ENCODE measurements around the gene PTGDS.

- TF ChIP-seq GABPA (IDR thresholded peaks at IDR 0.05 in 1 of 2, conservative IDR thresholded peaks at IDR 0.05 in 1 of 2) (no peak), CTCF (IDR thresholded peaks at IDR 0.05; ENCODE audit: low read depth, low read length, missing input control) (no peak), RAD21 (IDR thresholded peaks at IDR 0.05) (no peak), EGR1 (IDR thresholded peaks at IDR 0.05; ENCODE audit: low read depth in 2 of 2) (no peak)
Observed at GRCh38 chr9:136956604-136957003, 20.7 kb upstream of the PTGDS start.
